GM21526 (cell line): ENCODE results near the gene CNST.

Experiments used
- ATAC-seq: cut with Tn5 transposase; IDR thresholded peaks from one replicate; pipeline ENCODE4 v1.9.1; 2021; ENCODE audit warnings: moderate library complexity; ENCODE audit not compliant: unreplicated experiment, low FRiP score

The CNST gene

DNA sequence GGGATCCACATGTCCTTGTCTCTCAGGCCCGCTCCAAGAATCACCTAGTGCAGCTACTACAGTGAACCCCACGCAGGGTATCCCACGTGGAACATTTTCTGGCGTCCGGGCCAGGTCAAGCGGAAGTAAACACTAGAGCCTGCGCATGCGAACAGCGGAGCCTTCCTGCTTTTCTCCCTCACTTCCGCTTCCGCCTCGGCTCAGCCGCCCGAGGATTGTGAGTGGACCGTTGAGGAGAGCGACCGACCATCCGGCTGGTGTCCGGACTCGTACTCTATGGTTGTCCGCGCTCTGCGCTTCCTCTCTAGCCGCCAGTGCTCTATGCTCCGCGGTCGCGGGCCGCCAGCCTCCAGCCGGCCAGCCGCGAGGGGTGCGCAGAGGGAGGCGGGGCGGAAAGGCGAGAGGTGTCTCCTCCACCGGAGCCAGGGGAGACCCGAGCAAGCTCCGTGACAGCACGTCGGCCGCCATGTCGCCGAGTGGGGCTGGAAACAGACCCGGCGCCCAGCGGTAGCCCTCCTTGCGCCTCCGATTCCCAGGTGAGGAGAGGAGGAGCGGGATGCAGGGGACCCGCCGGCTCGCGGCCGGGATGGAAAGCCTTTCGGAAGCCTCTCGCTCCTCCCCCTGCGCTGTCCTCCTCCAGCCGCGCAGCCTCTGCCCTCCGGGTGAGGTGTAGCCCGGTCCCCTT is at the start of gene CNST, which contains the start of gene TFB2M:
Gene CNST (plus strand): TSS at position 329 of the 685 bp plus-strand sequence. CDS start 25,107 bp downstream, outside the sequence.
Gene TFB2M (minus strand): TSS at position 134 of the 685 bp plus-strand sequence. CDS start 123 bp downstream, at position 11.
- ATAC-seq: peak; percentile 93

DNA sequence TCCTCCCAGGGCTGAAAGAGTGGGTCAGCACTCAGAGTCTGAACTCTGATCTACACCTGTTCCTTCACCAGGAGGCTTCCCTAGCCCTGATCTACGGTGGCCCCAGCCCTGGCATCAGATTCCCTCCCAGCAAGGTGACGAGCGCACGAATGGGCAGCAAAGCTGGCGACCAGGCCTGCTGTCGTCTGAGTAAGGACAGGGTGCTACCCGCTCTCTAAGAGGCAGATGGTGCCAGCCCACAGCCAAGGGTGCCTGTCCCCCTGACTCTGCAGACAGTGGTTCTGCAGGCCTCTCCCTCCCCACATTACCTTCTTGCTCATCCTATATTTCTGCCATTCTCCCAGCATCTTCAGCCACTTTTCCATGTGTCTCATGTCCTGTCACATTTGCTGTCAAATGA is 48.9 kb upstream of the CNST start:
- ATAC-seq: no peak

DNA sequence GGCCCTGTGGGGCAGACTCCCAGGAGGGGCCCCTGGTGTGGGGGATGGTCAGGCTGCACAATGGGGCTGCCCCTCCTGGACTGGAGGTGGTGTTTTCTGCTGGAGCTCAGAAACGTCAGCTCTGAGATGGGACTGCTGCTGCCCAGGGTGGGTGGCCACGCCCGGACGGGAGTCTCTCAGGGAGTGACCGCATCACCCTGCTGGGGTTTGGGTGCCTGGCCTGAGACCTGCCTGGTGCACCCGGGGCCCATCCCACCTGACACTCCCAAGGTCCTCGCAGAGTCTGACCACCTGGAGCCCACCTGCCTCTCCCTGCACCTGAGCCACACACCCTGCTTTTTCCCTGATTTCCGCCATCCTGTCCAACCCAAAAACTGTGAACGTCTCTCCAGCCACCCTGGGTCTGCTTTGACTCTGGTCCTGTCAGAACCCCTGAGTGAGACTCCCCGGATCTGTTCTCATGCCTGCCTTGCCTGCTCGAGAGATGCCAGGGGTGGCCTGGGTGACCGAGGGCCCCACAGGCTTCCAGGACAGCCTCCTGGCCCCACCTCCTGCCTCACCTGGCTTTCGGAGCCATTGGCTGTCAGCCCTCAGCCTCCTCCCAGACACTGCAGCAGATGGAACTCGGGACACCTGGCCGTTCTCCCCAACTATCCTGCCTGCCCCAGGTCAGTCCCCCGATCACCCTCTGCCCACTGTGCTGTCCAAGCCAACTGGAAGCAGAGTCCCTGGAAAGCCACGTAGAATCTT is 47.6 kb upstream of the CNST start:
- no peak for ATAC-seq

DNA sequence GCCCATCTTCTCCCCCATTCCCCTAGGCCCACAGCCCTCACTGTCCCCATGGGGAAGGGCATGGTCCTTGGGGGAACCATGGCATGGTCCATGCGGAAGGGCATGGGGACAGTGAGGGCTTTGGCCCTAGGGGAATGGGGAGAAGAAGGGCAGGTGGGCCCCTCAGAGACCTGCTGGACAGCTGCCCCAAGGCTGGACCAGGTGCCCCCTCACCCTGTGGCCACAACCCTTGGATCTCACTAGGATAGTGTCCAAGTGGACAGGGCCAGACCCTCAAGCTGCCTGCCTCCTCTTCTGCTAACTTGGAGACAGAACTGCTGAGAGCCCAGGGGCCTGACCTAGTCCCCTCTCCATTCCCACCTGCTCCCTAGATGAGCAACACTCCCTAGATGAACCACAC is 46.7 kb upstream of the CNST start:
- no peak for ATAC-seq

- no peak for ATAC-seq
These were observed 39.9 kb upstream of the CNST start for GRCh38 chr1:246526380-246526779.

GRCh38 chr1:246526915-246527314 is 39.3 kb upstream of the CNST start:
- ATAC-seq: no peak

- no peak for ATAC-seq
These were observed 38.7 kb upstream of the CNST start for GRCh38 chr1:246527402-246528088.

DNA sequence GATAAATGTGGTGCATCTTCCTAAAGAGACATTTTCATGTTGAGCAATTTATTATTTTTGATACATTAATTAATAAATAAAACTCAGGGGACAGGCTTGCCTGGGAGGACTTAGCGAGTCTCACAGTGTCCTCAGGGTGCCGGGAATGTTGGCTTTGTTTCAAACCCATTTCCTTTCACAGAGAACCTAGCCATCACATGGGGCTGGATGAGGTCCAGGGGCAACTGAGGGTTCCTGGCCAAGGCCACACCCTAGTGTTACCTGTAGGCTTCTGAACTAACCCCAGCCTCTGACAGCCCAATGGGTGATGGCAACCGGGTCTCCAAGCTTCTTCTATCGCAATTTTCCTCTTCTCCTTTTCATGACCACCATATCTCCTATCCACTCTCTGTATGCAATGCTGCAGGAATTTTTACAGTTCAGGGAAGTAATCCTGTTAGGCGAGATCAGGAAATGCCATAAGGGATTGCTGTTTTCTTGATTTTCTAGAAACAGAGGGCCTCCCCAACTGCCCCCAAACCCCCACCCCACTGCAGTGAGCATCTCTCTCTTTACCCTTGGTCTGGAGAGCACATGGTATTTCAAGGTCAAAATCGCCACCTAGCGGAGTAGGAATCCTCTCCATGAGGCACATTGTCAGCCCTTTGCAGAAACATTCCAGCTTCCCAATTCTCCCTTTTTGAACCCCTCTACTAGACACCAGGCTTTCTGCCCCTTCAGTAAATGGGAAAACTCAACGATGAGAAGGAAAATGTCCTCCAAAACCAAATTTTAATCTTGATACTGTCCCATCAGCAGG is 37.1 kb upstream of the CNST start:
- ATAC-seq: no peak

DNA sequence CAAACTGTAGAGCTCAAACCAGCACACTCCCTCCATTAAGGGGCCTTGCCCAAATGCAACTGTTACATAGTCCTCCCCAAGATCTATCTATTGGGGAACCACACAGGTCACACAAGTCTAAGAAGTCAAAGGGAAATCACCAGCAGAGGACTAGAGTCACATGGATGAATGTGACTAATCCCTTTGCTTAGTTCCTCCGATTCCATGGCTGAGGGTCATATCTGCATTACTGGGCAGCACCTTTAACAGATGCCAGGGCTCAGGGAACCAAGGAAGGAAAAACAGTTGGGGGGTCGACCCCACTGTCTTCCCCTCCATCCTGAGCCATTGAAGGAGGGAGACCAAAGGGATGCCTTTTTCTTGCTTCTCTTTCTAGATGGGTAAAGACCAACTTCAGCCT is 35.8 kb upstream of the CNST start:
- no peak for ATAC-seq

DNA sequence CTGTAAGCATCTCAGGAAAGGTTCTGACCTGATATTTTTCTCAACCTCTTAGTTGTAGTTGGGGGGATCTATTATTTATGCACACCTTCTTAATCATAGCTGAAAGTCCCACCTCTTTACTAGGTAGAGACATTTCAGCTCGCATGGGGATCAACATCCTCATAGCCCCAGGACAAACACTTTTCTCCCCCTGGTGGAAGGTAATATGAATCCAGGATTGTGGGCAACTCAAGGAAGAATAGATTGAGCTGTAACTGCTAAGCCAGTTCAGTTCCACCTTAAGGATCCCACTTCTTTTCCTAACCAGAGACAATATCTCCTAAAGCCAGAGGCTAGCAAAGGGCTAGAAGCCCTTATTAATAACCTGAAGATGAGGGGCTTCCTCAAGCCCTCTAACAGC is 33.7 kb upstream of the CNST start:
- ATAC-seq: no peak

- no peak for ATAC-seq
These were observed 32.8 kb upstream of the CNST start for GRCh38 chr1:246533371-246533905.

DNA sequence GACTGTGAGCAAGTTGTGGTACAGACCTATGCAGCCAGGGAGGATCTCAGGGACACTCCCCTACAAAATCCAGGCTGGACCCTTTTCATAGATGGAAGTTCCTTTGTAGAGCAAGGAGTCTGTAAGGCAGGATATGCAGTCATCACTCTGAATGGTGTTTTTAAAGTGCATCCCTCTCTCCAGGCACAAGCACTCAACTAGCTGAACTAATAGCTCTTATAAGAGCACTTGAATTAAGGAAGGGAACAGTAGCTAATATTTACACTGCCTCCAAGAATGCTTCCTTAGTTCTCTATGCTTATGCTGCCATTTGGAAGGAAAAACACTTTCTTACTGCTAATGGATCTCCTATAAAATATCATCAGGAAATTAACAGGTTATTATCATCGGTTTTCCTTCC is 32.1 kb upstream of the CNST start:
- ATAC-seq: no peak

DNA sequence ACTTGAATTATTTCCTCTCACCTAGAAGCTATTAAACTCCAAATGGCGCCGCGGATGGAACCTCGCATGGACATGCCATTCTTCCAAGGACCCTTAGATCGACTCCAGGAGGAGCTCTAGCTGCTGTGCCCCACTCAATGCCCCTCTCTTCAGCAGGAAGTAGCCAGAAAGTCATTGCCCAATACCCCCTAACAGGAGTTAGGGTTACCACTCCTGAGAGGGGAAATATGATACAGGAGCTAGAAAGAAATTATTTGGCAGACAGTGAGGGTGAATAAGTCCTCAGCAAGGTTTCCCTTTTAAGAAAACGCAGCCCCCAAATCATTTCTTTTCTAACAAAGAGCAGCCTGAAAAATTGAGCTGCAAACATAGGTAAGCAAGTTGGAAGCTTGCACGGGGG is 28.8 kb upstream of the CNST start:
- ATAC-seq: no peak

GRCh38 chr1:246537887-246538286 is 28.4 kb upstream of the CNST start:
- no peak for ATAC-seq

DNA sequence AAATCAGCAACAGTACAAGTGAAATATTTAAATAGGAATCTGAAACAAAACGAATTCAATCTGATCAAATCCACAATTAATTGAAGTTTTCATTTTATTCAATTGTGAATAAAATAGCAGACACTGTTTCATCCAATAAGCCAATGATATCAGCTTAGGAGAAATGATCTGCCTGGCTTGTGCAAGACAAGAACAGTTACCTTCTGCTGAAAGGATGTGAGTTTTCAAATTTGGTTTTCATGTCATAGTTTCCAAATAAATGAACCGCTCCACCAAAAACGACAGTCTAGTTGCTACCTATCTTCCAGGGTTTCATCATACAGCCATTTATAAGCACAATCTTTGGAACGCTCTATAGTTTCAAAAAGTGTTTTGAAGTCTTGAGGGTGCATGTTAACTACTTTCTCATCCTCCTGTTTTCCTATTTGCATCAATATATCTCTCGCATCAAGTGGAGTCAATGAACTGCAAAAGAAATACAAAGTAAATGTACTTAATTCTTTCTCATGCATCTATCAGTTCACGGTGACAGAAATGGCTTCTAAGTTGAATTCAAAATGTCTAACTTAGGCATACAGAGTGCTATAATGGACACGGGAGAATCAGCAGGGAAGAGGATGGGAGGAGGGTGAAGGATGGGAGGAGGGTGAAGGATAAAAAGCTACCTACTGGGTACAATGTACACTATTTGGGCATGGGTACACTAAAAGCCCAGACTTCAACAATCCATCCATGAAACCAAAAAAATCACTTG is 25.3 kb upstream of the CNST start:
- ATAC-seq: no peak

DNA sequence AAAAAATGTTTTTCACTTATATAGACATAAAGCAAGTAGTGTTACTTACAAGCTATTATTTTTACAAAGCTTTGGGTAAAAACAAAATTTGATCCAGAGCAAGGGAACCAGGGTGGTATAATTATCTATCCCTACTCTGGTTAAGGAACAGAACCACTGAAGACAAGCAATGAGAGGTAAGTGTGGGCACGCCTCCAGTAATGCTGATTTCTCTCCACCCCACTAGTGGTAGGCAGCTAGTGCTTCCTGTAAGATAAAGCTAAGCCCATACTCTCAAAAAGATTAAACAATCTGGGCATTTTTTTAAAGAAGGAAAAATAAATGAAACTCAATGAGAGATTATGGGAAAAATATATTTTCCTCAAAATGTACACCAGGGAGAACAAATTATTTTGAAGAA is 22.3 kb upstream of the CNST start:
- no peak for ATAC-seq

DNA sequence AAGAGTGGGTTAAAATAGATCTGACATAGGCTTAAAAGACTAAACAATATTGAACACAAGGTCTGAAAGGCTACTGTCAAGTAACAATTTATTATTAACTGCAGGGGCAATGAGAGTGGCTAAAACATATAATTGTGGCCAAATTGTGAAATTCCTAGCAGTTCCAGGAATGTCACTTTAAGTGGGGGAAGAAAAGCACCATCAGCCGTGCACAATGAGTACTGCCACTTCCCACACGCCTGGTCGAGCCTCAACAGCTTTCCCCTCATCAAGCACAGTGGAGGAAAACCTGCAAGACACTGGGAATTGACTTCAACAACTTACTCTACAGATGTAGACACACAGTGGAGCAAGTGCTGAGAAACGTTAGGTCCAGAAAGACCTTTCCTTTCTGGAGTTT is 16.6 kb upstream of the CNST start:
- ATAC-seq: no peak

DNA sequence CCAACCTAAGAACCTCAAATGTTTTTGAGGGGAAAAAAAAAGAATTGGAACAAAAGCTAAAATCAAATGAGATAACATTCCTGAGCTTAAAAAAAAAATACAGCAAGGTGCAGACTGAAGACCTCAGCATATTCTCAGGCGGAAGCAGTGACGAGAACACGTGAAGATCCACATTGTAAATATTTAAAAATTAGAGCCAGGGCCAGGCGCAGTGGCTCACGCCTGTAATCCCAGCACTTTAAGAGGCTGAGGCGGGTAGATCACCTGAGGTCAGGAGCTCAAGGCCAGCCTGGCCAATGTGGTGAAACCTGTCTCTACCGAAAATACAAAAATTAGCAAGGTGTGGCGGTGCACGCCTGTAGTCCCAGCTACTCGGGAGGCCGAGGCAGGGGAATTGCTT is 15.9 kb upstream of the CNST start:
- no peak for ATAC-seq

GRCh38 chr1:246552110-246552509 is 14.1 kb upstream of the CNST start:
- no peak for ATAC-seq

- no peak for ATAC-seq
These were observed 12.1 kb upstream of the CNST start for GRCh38 chr1:246554201-246554600.
